Endothelial cell of umbilical vein (primary cell): Measurements from ENCODE around the gene HMBS. TPM values are rescaled to one million over a fixed set of nuclear protein-coding genes. Genes with fewer than 3 reads are reported as not detected.

Experiments
- Bru-seq: library from RNA; stranded (reverse); fragments of 400-500 nt; gene quantifications from one replicate; lab custom pipeline; 2021; lab: Mats Ljungman, UMichigan
- BruChase-seq, 2 experiments: library from RNA; stranded (reverse); fragments of 400-500 nt; gene quantifications; one replicate each; lab custom pipeline; 2021; lab: Mats Ljungman, UMichigan
- BruUV-seq: library from RNA; stranded (reverse); fragments of 400-500 nt; replicated peaks from 2 replicates; lab custom pipeline; 2021; lab: Mats Ljungman, UMichigan
- CTCF ChIA-PET: fragments of 300-600, 350-600 bp; sonication (Branson Sonifier 250); formaldehyde crosslinking; loops from one replicate; lab custom pipeline; 2021; ENCODE audit warnings: antibody characterized with exemption, inconsistent platforms; lab: Charles Lee
- POLR2A ChIA-PET: fragments of 300-600, 350-600 bp; sonication (Branson Sonifier 250); formaldehyde crosslinking; loops from one replicate; lab custom pipeline; 2021; ENCODE audit warnings: antibody characterized with exemption, inconsistent platforms; lab: Charles Lee
- DNase-seq: peaks from one replicate; pipeline ENCODE4 v3.0.0-alpha.2; 2011; ENCODE audit warnings: low read depth, low spot score
- FAIRE-seq: peaks from 2 replicates; lab custom pipeline; 2011; peaks lifted over from hg19 to GRCh38; lab: Jason Lieb, UNC
- H2AFZ ChIP-seq: 2 replicates; pipeline ENCODE4 v1.6.0; 2012; ENCODE audit warnings: low read depth, low read length, control low read depth, inconsistent platforms
- H3K27ac ChIP-seq: 2 replicates; pipeline ENCODE4 v1.5.1; 2011; ENCODE audit warnings: low read depth, mild to moderate bottlenecking, control low read depth, low read length, moderate library complexity; ENCODE audit not compliant: insufficient read depth
- H3K27me3 ChIP-seq, 2 experiments: 2 replicates each; pipeline versions ENCODE4 v1.6.0 to v1.6.1; 2011; ENCODE audit warnings: low read length in 2 of 2, mixed read lengths in 1 of 2; ENCODE audit not compliant: control insufficient read depth in 2 of 2, insufficient read depth in 2 of 2
- H3K36me3 ChIP-seq, 2 experiments: 2 replicates in 1 of 2; 3 replicates in 1 of 2; pipeline ENCODE4 v1.5.1; 2011; ENCODE audit warnings: low read length in 2 of 2, mild to moderate bottlenecking in 1 of 2, moderate library complexity in 1 of 2; ENCODE audit not compliant: control insufficient read depth in 2 of 2, insufficient read depth in 2 of 2; ENCODE audit errors: extremely low read depth in 1 of 2
- H3K4me1 ChIP-seq: 3 replicates; pipeline ENCODE4 v1.5.1; 2011; ENCODE audit warnings: mild to moderate bottlenecking, low read length; ENCODE audit not compliant: control insufficient read depth, insufficient read depth; ENCODE audit errors: extremely low read depth
- H3K4me2 ChIP-seq: 2 replicates; pipeline ENCODE4 v1.6.1; 2011; ENCODE audit warnings: low read length, control low read depth, mixed read lengths; ENCODE audit not compliant: insufficient read depth
- H3K4me3 ChIP-seq, 3 experiments: fragments of 200-600 bp in 1 of 3; sonication (generic), shearing (Covaris generic) in 1 of 3; replicated peaks in 1 of 3; 2 replicates each; pipeline ENCODE4 v1.5.1; 2011 to 2016; ENCODE audit warnings: control low read depth in 3 of 3, low read length in 3 of 3, mild to moderate bottlenecking in 2 of 3, inconsistent platforms in 1 of 3, low read depth in 1 of 3, moderate library complexity in 1 of 3; ENCODE audit not compliant: insufficient read depth in 1 of 3
- H3K79me2 ChIP-seq: 2 replicates; pipeline ENCODE4 v1.6.0; 2012; ENCODE audit warnings: low read length, inconsistent platforms; ENCODE audit not compliant: control insufficient read depth, insufficient read depth
- H3K9ac ChIP-seq: replicated peaks from 2 replicates; pipeline ENCODE3; 2011; ENCODE audit warnings: low read length, control low read depth; ENCODE audit not compliant: insufficient read depth; ENCODE audit errors: extremely low read depth
- H3K9me1 ChIP-seq: replicated peaks from 3 replicates; pipeline ENCODE4 v1.6.0; 2011; ENCODE audit warnings: mild to moderate bottlenecking, low read length; ENCODE audit not compliant: control insufficient read depth, insufficient read depth; ENCODE audit errors: extremely low read depth
- H3K9me3 ChIP-seq: replicated peaks from 2 replicates; pipeline ENCODE4 v1.5.1; 2012; ENCODE audit warnings: low read length, inconsistent platforms; ENCODE audit not compliant: control insufficient read depth, insufficient read depth
- H4K20me1 ChIP-seq: replicated peaks from 2 replicates; pipeline ENCODE3; 2011; ENCODE audit warnings: mild to moderate bottlenecking, low read length; ENCODE audit not compliant: control insufficient read depth, insufficient read depth; ENCODE audit errors: extremely low read depth
- CTCF ChIP-seq, 2 donors: IDR thresholded peaks; 1 replicate in 1 of 2; 2 replicates in 1 of 2; pipeline ENCODE4 v1.5.1; 2011; ENCODE audit warnings: low read length in 2 of 2, mild to moderate bottlenecking in 2 of 2, moderate library complexity in 2 of 2, control low read depth in 1 of 2, inconsistent platforms in 1 of 2, low read depth in 1 of 2; ENCODE audit not compliant: insufficient read depth in 1 of 2; ENCODE audit errors: extremely low read depth in 1 of 2
- EZH2 ChIP-seq: IDR thresholded peaks from 2 replicates; pipeline ENCODE4 v1.6.1; 2012; ENCODE audit warnings: borderline replicate concordance, low read depth, mild to moderate bottlenecking, moderate library complexity, low read length, inconsistent platforms; ENCODE audit not compliant: severe bottlenecking
- FOS ChIP-seq: IDR thresholded peaks from 2 replicates; pipeline ENCODE4 v1.6.1; 2011; ENCODE audit warnings: mild to moderate bottlenecking, low read length, moderate library complexity, borderline replicate concordance; ENCODE audit not compliant: insufficient read depth
- GATA2 ChIP-seq: IDR thresholded peaks from 2 replicates; pipeline ENCODE4 v1.7.0; 2011; ENCODE audit warnings: low read depth, mild to moderate bottlenecking, moderate library complexity, mixed read lengths, low read length; ENCODE audit not compliant: insufficient read length, insufficient read depth
- JUN ChIP-seq: IDR thresholded peaks from 2 replicates; pipeline ENCODE4 v1.6.1; 2011; ENCODE audit warnings: borderline replicate concordance, low read depth; ENCODE audit not compliant: insufficient read length, insufficient read depth
- MAX ChIP-seq: IDR thresholded peaks from 2 replicates; pipeline ENCODE4 v1.6.1; 2011; ENCODE audit not compliant: insufficient read depth, insufficient read length
- MYC ChIP-seq: IDR thresholded peaks from one replicate; pipeline ENCODE4 v1.6.1; 2011; ENCODE audit warnings: mild to moderate bottlenecking, low read depth, low read length
- POLR2A ChIP-seq: IDR thresholded peaks from 2 replicates; pipeline ENCODE4 v1.6.1; 2012; ENCODE audit warnings: low read depth, mild to moderate bottlenecking, control low read depth, low read length
- POLR2AphosphoS5 ChIP-seq: IDR thresholded peaks from 2 replicates; pipeline ENCODE4 v1.6.1; 2012; ENCODE audit warnings: low read depth, mild to moderate bottlenecking, control low read depth, low read length, moderate library complexity; ENCODE audit not compliant: insufficient read depth
- dilution Hi-C: fragments of 300-500 bp; cut with MboI; formaldehyde crosslinking; loops from one replicate; pipeline ENCODE4 v1.15.0; 2019; ENCODE audit warnings: low sequenced_read_pairs; ENCODE audit not compliant: extremely low pct_ligation_motif_present
- intact Hi-C: fragments of 100-400 bp; cut with micrococcal nuclease; formaldehyde crosslinking; loops from one replicate; pipeline ENCODE4 v1.10.0; 2022
- long read RNA-seq: library from polyadenylated mRNA; stranded (forward); transcript quantifications from one replicate; pipeline ENCODE4 v2.0.0, GENCODE V29; 2021
- polyA minus RNA-seq, 3 experiments: library from RNA; depleted of rRNA, polyadenylated mRNA; stranded (reverse); fragments of >200 nt; gene quantifications; 1 replicate in 1 of 3; 2 replicates in 2 of 3; pipeline ENCODE4 v1.2.3, GENCODE V29; 2011
- polyA plus RNA-seq, 4 experiments: library from polyadenylated mRNA; depleted of rRNA in 3 of 4; stranded (reverse) in 3 of 4; unstranded in 1 of 4; fragments of >200 nt; gene quantifications; 2 replicates each; pipeline versions ENCODE4 v1.2.1 to v1.2.3, GENCODE V29; 2011 to 2012; ENCODE audit warnings: missing spikeins in 1 of 4
- total RNA-seq: library from RNA; stranded (reverse); gene quantifications from 2 replicates; pipeline ENCODE4 v1.2.3, GENCODE V29; 2021

The HMBS gene
- total RNA-seq (13.5 and 16.1 TPM in 2 replicates), polyA plus RNA-seq (23.9 and 24.8 TPM in 2 replicates), polyA minus RNA-seq (17.8 and 18.6 TPM in 2 replicates), Bru-seq, nascent RNA (percentile 53 among the genes with signal in this experiment), BruChase-seq, experiment 1, labeled RNA remaining after a 6-hour chase (percentile 58 among the genes with signal in this experiment), BruChase-seq, experiment 2, labeled RNA remaining after a 2-hour chase (percentile 51 among the genes with signal in this experiment)
- 26.5 and 26.8 TPM in 2 replicates for polyA plus RNA-seq (2011; cell fraction: cytosol; rRNA removed)
- polyA plus RNA-seq (2011; cell fraction: nucleus; rRNA removed), result 32.3 and 32.4 TPM in 2 replicates
- 19.0 and 21.7 TPM in 2 replicates for polyA plus RNA-seq (2012)
- polyA minus RNA-seq (2011; cell fraction: cytosol; rRNA and poly(A)+ RNA removed), result 31.5 TPM
- 7.9 and 8.6 TPM in 2 replicates for polyA minus RNA-seq (2011; cell fraction: nucleus; rRNA and poly(A)+ RNA removed)
- long read RNA-seq, transcript HMBS-201 (14 exons, 1,501 nt), result major isoform, 55 of 69 reads
- long read RNA-seq, partial matches to known transcripts, result 2 of 69 reads
- long read RNA-seq, other reads (novel, unspliced or antisense), result 7 of 69 reads

GRCh38 chr11:119084663-119085436, at the start of gene HMBS:
Gene HMBS, plus strand, starts transcription at chr11:119084881. Its CDS starts 153 bp downstream, at chr11:119085034.
- Histone ChIP-seq H3K4me1 (peaks cover 12% of the 10 kb centered on the region), H3K36me3 (peaks cover 3 to 17% of the 10 kb centered on the region in 2 experiments), H2AFZ (peak within 1 kb of the TSS; percentile 74), H3K4me2 (peak within 1 kb of the TSS; percentile 82), H3K4me3 (peak within 1 kb of the TSS; percentile 10 to 77 (median 70)), H3K9me3 (no peaks in the 10 kb centered on the region), H3K79me2 (peaks cover 5% of the 10 kb centered on the region), H3K27ac (peak within 1 kb of the TSS; percentile 49), H3K27me3 (no peaks in the 10 kb centered on the region), H4K20me1 (no peaks in the 10 kb centered on the region), H3K9me1 (no peaks in the 10 kb centered on the region), H3K9ac (peak within 1 kb of the TSS; percentile 37)
- FAIRE-seq (peak; percentile 96), DNase-seq (peak; percentile 95)
- dilution Hi-C loops (no loop called here), intact Hi-C loops (loop anchor here (1.0 to 5.0 kb wide), 3 partner anchors 9 to 173 kb away; partner anchors contain the start of gene VPS11)
- TF ChIP-seq EZH2 (no peak), GATA2 (no peak), POLR2AphosphoS5 (peak; percentile 94), FOS (no peak), CTCF (IDR thresholded peaks at IDR 0.05; ENCODE audit: extremely low read depth in 1 of 2, insufficient read depth in 1 of 2, low read depth in 1 of 2, low read length in 2 of 2) (no peak), MYC (peak; percentile 30), MAX (peak; percentile 58), POLR2A (peak; percentile 97), JUN (no peak)
- CTCF ChIA-PET, result interaction anchor here (0.7 to 3.6 kb wide), 8 partner anchors 10 to 271 kb away, joined by 3 to 16 read pairs (median 4); partner anchors contain the start of genes CBL and VPS11
- POLR2A ChIA-PET, result interaction anchor here (0.6 to 3.2 kb wide), 5 partner anchors 10 to 86 kb away, joined by 3 to 23 read pairs (median 4); partner anchors contain the start of gene VPS11
- no TSS peak for BruUV-seq
